Activated CD8-positive, alpha-beta memory T cell treated with anti-CD3 and anti-CD28 coated beads, Interleukin-2, amount 50 U/mL, for 48 hours (primary cell): ENCODE results near the gene ZNF324B.
A peak's percentile ranks its signal among the peaks of the same experiment; 100 is the strongest.
"Not testable (repeated sequence)": the region's sequence is repeated elsewhere in the genome, so short reads cannot be mapped to it uniquely, and the experiment has no call there.

Source experiments
- DNase-seq: peaks from one replicate; pipeline ENCODE4 v3.0.0-alpha.2; 2020

Gene ZNF324B

GRCh38 chr19:58451358-58452101 lies at the start of gene ZNF324B:
ZNF324B (plus strand) TSS chr19:58451622; CDS start chr19:58453702, 2,080 bp downstream.
- DNase-seq = peak; percentile 96

DNA sequence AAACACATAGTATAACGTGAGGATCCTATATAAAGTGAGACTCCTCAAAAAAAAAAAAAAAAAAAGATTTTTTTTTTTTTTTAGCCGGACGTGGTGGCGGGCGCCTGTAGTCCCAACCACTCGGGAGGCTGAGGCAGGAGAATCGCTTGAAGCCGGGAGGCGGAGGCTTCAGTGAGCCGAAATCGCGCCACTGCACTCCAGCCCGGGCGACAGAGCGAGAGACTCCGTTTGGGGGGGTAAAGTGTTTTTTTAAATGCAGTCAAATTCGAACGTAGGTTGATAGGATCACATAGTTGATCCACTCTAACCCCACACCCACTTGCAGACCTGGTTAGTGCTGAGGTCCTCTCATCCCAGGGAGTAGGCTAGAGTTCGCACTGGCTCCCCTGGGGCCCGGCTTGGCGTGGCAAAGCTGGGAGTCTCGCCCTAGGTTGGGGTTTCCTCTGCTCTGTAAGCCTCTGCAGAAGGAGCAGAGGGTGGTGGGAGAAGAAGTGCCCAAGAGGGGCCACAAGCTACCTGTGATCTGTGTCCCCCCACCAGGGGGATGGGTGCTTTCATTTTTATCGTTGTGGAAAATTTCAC lies 49.5 kb upstream of the ZNF324B start:
- no peak for DNase-seq

GRCh38 chr19:58403920-58404478 lies 47.4 kb upstream of the ZNF324B start:
- DNase-seq = not testable (repeated sequence)

GRCh38 chr19:58406818-58407657 lies 44.4 kb upstream of the ZNF324B start:
- DNase-seq = no peak

- no peak for DNase-seq
Measured at GRCh38 chr19:58407658-58408151, 43.7 kb upstream of the ZNF324B start.

- DNase-seq = peak; percentile 97
Measured at GRCh38 chr19:58408152-58409009, 43.0 kb upstream of the ZNF324B start, which contains the start of gene ZNF584. ZNF584 (plus strand) TSS chr19:58408649; CDS start chr19:58409148, 499 bp downstream.

DNA sequence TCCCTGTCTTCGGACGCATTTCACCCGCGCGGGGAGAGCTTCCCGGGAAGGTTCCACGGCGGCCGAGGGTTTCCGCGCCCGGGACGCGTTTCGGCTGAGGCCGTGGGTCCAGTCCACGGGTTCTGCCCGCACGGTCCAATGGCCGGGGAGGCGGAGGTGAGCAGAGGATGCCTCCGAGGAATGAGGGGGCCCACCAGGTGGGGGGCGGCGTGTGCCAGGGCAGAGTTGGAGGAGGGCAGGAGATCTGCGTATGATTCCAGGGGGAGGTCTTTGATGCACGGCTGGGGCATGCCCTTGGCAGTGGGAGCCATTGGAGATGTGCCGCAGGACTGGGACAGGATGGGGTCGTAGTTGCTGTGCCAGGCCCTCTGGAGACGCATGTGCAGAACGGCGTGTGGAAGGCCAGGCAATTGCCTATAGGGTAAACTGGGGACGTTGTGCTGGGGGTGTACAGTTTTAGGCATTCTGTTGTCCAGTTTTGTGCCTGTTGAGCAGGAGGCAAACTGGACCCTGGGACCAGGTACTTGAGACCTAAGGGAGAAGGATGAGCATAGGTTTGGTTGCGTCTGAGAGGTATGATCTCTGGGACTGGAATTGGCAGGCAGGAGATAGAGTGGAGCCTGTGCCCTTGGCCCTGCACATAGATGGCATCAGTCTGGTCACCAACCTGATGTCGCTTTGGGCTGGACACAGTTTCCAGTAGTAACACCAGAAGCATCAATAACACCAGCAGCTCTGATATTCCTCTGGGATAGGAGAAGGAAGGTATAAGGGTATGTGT lies 42.2 kb upstream of the ZNF324B start:
- peak; percentile 72 for DNase-seq

DNA sequence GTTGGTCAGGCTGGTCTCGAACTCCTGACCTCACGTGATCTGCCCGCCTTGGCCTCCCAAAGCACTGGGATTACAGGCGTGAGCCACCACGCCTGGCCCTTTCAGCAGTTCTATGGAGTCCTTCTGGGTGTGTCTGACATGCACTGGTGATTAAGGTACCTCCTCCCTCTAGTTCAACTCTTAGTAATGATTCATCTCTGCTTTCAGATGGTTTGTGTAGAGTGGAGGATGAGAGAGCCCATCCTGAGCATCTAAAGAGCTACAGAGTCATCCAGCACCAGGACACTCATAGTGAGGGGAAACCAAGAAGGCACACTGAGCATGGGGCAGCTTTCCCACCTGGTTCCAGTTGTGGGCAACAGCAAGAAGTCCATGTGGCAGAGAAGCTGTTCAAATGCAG lies 34.8 kb upstream of the ZNF324B start:
- no peak for DNase-seq

- DNase-seq = no peak
Measured at GRCh38 chr19:58417071-58417470, 34.4 kb upstream of the ZNF324B start.

DNA sequence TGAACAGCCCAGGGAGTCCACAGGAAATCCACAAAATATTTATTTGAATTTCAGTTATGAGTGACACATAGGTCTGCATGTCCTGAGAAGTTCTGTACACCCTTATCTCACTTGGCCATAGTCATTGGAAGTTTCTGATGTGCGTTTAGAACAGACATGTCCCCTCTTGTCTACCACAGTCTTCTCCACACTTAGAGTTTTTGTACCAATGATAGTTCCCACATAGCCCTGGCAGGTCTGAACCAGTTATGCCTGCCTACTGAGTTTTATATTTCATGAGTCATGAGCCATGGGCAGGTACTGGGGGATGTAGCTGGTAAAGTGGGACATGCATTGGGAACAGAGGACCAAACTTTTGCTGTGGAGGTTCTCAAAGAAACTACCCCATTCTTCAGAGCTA lies 22.8 kb upstream of the ZNF324B start:
- no peak for DNase-seq

DNA sequence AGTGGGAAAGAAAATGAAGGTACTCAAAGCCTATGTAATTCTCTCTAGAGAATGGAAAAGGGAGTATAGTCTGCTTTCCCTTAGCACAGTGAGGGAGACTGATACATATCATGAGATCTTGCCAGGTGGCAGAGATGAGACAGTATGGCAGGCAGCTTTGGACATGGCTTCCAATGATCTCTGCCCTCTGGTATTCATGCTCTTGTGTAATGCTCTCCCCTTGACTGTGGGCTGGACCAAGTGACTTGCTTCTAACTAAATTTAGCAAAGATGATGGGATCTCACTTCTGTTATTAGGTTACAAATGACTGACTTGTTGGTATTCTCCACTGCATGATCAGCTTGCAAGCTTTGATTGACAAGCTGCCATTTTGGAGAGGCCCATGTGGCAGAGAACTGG lies 21.7 kb upstream of the ZNF324B start:
- DNase-seq = no peak

- DNase-seq = no peak
Measured at GRCh38 chr19:58434217-58434616, 17.2 kb upstream of the ZNF324B start.

DNA sequence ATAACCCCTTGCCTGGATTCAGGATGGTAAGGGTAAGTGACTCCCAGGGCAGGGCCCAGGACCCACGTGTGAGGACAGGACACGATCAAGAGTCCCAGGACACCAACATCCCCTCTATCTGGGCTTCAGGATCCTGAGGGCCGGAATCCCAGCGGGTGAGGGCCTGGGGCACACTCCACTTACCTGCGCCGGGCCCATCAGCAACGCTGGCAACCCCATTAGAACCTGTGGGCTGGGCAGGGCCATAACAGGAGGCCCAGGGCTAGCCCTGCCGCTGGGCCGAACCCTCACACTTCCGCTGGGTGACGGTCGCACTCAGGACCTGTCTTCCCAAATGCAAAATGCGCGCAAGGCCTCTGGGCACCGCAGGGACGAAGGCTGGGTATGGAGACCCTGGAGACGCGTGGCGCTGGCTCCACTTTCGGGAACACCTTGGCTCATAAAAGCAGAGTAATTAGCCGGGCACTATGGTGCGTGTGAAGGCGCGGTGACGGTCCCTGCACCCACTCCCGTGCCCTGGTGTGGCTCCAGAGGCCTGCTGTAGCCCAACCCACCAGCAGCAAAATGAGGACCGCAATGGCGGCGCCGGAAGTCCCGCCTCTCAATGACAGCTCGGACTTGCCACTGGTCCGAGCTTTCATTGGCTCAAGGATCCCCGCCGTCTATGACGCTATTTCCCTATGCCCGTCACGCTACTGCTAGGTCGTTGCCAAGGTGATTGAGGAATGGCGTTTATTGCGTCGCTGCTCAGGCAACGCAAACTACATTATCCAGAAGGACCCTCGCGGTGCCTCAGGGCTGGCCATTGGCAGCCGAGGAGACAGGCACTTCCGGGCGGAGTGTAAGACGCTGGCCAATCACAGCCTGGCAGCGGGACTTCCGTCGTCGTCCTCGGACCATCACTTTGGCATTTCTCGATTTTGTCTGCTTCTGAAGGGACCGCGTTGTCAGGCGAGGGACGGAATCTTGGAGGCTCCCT lies 11.6 kb upstream of the ZNF324B start, which contains the start of gene ZNF132:
Gene ZNF132 (minus strand): TSS at position 578 of the 979 bp plus-strand sequence. CDS start 332 bp downstream, at position 246.
- peak; percentile 91 for DNase-seq

GRCh38 chr19:58440556-58440955 lies 10.9 kb upstream of the ZNF324B start:
- DNase-seq = no peak

DNA sequence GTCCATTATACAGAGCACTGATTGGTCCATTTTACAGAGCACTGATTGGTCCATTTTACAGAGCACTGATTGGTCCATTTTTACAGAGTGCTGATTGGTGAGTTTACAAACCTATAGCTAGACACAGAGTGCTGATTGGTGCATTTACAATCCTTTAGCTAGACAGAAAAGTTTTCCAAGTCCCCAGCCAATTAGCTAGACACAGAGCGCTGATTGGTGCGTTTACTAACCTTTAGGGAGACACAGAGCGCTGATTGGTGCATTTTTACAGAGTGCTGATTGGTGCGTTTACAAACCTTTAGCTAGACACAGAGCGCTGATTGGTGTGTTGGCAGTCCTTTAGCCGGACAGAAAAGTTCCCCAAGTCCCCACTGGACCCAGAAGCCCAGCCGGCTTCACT lies 8.4 kb upstream of the ZNF324B start:
- not testable (repeated sequence) for DNase-seq

DNA sequence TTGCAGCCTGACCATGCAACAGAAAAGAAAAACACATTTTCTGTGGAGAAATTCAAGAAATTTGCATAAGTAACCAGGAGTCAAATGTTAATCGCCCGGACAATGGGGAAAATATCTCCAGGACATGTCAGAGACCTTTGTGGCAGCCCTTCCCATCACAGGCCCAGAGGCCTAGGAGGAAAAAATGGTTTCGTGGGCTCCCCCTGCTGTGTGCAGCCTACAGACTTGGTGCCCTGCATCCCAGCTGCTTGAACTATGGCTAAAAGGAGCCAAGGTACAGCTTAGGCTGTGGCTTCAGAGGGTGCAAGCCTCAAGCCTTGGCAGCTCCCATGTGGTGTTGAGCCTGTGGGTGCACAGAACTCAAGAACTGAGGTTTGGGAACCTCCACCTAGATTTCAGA lies 2.6 kb upstream of the ZNF324B start:
- DNase-seq = not testable (repeated sequence)

- DNase-seq = not testable (repeated sequence)
Measured at GRCh38 chr19:58449980-58450379, 1.4 kb upstream of the ZNF324B start.

GRCh38 chr19:58450856-58451357 lies 515 bp upstream of the ZNF324B start:
- no peak for DNase-seq

DNA sequence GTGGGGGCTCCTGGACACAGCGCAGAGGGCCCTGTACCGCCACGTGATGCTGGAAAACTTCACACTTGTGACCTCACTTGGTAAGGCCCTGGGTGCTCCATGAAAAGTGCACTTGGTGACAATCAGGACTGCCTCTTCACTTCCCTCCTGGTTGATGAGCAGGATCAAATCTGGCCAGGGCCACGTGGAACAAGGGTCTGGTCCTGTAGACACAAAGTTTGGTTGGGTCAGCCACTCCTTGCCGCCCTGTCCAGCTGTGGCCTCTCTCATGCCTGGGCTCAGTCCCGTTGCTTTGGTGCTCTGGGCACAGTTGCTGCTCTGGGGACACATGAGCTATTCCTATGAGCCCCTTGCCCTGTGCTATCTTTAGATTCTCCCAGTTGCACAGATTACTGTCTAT lies 2.3 kb downstream of the ZNF324B start:
- no peak for DNase-seq

DNA sequence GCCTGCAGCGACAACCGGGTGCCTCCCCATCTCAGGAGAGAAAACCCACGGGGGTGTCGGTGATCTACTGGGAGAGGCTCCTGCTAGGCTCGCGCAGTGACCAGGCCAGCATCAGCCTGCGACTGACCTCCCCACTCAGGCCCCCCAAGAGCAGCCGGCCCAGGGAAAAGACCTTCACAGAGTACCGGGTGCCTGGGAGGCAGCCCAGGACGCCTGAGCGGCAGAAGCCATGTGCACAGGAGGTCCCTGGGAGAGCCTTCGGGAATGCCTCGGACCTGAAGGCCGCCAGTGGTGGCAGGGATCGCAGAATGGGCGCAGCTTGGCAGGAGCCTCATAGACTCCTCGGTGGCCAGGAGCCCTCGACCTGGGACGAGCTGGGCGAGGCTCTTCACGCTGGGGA lies 3.9 kb downstream of the ZNF324B start:
- no peak for DNase-seq
